Hepatocyte (in vitro differentiated cells): ENCODE data around the gene PROC. TPM values are rescaled to one million over a fixed set of nuclear protein-coding genes. Genes with fewer than 3 reads are reported as not detected.

Source experiments
- DNase-seq: peaks from one replicate; pipeline ENCODE4 v3.0.0-alpha.2; 2016; ENCODE audit warnings: low spot score
- H2AFZ ChIP-seq: fragments of 200-600 bp; sonication (generic); 2 replicates; pipeline ENCODE4 v1.6.0; 2016; ENCODE audit warnings: antibody characterized with exemption, mild to moderate bottlenecking
- H3K27ac ChIP-seq: fragments of 200-600 bp; sonication (generic); 2 replicates; pipeline ENCODE4 v1.5.1; 2016; ENCODE audit warnings: mild to moderate bottlenecking
- H3K27me3 ChIP-seq: fragments of 200-600 bp; sonication (generic); 2 replicates; pipeline ENCODE4 v1.6.1; 2016
- H3K36me3 ChIP-seq: fragments of 200-600 bp; sonication (generic); replicated peaks from 2 replicates; pipeline ENCODE4 v1.5.1; 2016; ENCODE audit warnings: low read depth; ENCODE audit not compliant: insufficient read depth
- H3K4me1 ChIP-seq: fragments of 200-600 bp; sonication (generic); 2 replicates; pipeline ENCODE4 v1.5.1; 2016; ENCODE audit warnings: mild to moderate bottlenecking, moderate library complexity; ENCODE audit not compliant: insufficient read depth
- H3K4me2 ChIP-seq: fragments of 200-600 bp; sonication (generic); 2 replicates; pipeline ENCODE4 v1.6.0; 2016
- H3K4me3 ChIP-seq: fragments of 200-600 bp; sonication (generic); 2 replicates; pipeline ENCODE4 v1.5.1; 2016; ENCODE audit warnings: mild to moderate bottlenecking
- H3K79me2 ChIP-seq: fragments of 200-600 bp; sonication (generic); 2 replicates; pipeline ENCODE4 v1.6.0; 2017; ENCODE audit warnings: mild to moderate bottlenecking
- H3K9me2 ChIP-seq: fragments of 200-600 bp; sonication (generic); replicated peaks from 2 replicates; pipeline ENCODE4 v1.6.0; 2017; ENCODE audit warnings: mild to moderate bottlenecking; ENCODE audit not compliant: insufficient read depth
- H3K9me3 ChIP-seq: fragments of 200-600 bp; sonication (generic); 2 replicates; pipeline ENCODE4 v1.5.1; 2016; ENCODE audit warnings: low read depth, mild to moderate bottlenecking
- H4K20me1 ChIP-seq: fragments of 200-600 bp; sonication (generic); 2 replicates; pipeline ENCODE4 v1.6.0; 2016; ENCODE audit warnings: mild to moderate bottlenecking; ENCODE audit not compliant: insufficient read depth, poor library complexity, severe bottlenecking
- EZH2 ChIP-seq: fragments of 200-600 bp; sonication (generic); IDR thresholded peaks from 2 replicates; pipeline ENCODE4 v1.6.1; 2016; ENCODE audit warnings: antibody characterized with exemption, mild to moderate bottlenecking, borderline replicate concordance
- EZH2phosphoT487 ChIP-seq: fragments of 200-600 bp; sonication (generic); IDR thresholded peaks from one replicate; pipeline ENCODE4 v1.6.1; 2018; ENCODE audit warnings: antibody characterized with exemption, mild to moderate bottlenecking, low read depth, moderate library complexity; ENCODE audit not compliant: unreplicated experiment, severe bottlenecking
- WGBS: methylation state at CpG from one replicate; pipeline ENCODE4 v1.1.6; 2016; ENCODE audit warnings: low lambda C conversion rate; ENCODE audit errors: missing lambda C conversion rate; 5-methylcytosine and 5-hydroxymethylcytosine counted together
- polyA plus RNA-seq: library from polyadenylated mRNA; unstranded; fragments of >200 nt; fragmentation: Nextera tagmentation; extraction: Ambion mirVana; gene quantifications from 2 replicates; pipeline ENCODE4 v1.2.1, GENCODE V29; 2016
- total RNA-seq: library from RNA; depleted of rRNA; stranded (reverse); fragments of >200 nt; gene quantifications from 2 replicates; pipeline ENCODE4 v1.2.3, GENCODE V29; 2014
- TF ChIP-seq, protein P1 (sequence below): fragments of 200-600 bp; sonication (generic); IDR thresholded peaks from 2 replicates; pipeline ENCODE4 v1.5.1; 2016; ENCODE audit warnings: antibody characterized with exemption, mild to moderate bottlenecking; ENCODE audit not compliant: poor library complexity

PROC gene
- total and polyA plus RNA-seq, 2 experiments from 2014 or later: 42.6 to 70.2 TPM

DNA sequence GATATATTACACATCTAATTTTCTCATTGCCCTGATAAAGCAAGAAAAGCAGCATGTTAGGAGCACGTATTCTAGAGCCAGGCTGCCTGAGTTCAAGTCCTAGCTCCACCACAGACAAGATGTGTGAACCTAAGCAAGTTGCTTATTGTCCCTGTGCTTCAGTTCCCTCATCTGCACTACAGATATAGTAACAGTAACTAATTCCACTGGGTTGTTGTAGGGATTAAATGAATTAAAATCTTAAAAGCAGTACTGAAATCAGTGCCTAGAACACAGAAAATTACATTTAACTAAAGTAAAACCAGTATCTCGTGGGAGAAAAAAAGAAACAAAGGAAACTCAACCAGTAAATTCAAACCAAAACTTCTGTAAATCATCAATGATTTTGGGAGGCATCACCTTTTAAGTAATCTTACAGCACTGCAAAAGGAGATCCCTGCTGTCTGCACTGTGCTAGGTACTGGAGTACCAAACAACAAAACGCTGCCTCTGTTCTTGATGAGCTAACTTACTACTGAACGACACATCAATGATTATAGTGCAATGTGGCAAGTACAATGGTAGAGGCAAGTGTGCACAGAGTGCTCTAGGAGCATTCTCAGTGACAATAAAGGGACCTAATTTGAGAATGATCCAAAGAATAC lies 38.4 kb upstream of the PROC start:
- Histone ChIP-seq H3K79me2 (peaks cover 100% of the 10 kb centered on the region), H3K9me2 (no peaks in the 10 kb centered on the region), H3K4me3 (no peak overlapping the region), H4K20me1 (peaks cover 43% of the 10 kb centered on the region), H3K4me2 (no peak overlapping the region), H3K36me3 (no peaks in the 10 kb centered on the region), H3K27me3 (no peaks in the 10 kb centered on the region), H3K4me1 (no peaks in the 10 kb centered on the region), H3K27ac (no peak overlapping the region), H3K9me3 (no peaks in the 10 kb centered on the region), H2AFZ (no peak overlapping the region)
- TF ChIP-seq EZH2phosphoT487 (no peak), EZH2 (no peak)
- TF ChIP-seq, protein P1, sequence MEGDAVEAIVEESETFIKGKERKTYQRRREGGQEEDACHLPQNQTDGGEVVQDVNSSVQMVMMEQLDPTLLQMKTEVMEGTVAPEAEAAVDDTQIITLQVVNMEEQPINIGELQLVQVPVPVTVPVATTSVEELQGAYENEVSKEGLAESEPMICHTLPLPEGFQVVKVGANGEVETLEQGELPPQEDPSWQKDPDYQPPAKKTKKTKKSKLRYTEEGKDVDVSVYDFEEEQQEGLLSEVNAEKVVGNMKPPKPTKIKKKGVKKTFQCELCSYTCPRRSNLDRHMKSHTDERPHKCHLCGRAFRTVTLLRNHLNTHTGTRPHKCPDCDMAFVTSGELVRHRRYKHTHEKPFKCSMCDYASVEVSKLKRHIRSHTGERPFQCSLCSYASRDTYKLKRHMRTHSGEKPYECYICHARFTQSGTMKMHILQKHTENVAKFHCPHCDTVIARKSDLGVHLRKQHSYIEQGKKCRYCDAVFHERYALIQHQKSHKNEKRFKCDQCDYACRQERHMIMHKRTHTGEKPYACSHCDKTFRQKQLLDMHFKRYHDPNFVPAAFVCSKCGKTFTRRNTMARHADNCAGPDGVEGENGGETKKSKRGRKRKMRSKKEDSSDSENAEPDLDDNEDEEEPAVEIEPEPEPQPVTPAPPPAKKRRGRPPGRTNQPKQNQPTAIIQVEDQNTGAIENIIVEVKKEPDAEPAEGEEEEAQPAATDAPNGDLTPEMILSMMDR: no peak
- DNase-seq: no peak
- WGBS: 82% methylated on average over 4 of the region's 4 CpGs

DNA sequence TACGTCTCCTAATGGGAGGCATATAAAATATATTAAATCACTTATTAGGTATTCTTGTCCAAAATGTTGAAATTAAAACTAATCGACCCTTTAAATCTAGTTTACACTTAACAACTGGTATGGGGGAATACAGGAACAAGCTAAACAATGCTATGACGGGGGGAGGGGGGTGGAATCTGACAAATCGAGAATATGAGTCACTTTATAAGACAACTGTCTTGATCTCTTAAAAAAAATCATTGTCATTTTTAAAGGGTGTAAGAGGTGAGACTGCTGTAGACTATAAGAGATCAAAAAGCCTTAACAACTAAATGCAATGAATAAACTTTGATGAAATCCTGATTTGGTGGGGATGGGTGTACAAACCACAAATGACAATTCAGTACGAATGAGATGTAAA lies 36.5 kb upstream of the PROC start:
- H3K4me1 ChIP-seq: peaks cover 13% of the 10 kb centered on the region
- no peak for DNase-seq
- H3K36me3 ChIP-seq: no peaks in the 10 kb centered on the region
- TF ChIP-seq EZH2 (no peak), EZH2phosphoT487 (no peak)
- TF ChIP-seq, protein P1: no peak
- no peak overlapping the region for H3K4me3 ChIP-seq
- H3K27me3 ChIP-seq: no peaks in the 10 kb centered on the region
- H3K79me2 ChIP-seq: peaks cover 100% of the 10 kb centered on the region
- no peak overlapping the region for H3K4me2 ChIP-seq
- H2AFZ ChIP-seq: no peak overlapping the region
- no peaks in the 10 kb centered on the region for H3K9me3 ChIP-seq
- 89% methylated on average over 4 of the region's 5 CpGs for WGBS
- no peaks in the 10 kb centered on the region for H3K9me2 ChIP-seq
- peaks cover 62% of the 10 kb centered on the region for H4K20me1 ChIP-seq
- H3K27ac ChIP-seq: no peak overlapping the region

DNA sequence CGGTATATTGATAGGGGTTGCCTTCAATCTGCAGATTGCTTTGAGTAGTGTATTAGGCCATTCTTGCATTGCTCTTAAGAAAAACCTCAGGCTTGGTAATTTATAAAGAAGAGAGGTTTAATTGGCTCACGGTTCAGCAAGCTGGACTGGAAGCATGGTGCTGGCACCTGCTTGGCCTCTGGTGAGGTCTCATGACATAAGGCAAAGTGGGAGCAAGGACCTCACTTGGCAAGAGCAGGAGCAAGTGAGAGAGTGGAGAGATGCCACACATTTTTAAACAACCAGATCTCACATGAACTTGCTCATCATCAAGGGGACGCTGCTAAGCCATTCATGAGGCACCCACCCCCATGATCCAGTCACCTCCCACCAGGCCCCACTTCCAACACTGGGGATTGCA lies 35.4 kb upstream of the PROC start:
- peaks cover 64% of the 10 kb centered on the region for H4K20me1 ChIP-seq
- peaks cover 91% of the 10 kb centered on the region for H3K79me2 ChIP-seq
- H3K27me3 ChIP-seq: no peaks in the 10 kb centered on the region
- H3K9me3 ChIP-seq: no peaks in the 10 kb centered on the region
- TF ChIP-seq EZH2phosphoT487 (no peak), EZH2 (no peak)
- TF ChIP-seq, protein P1: no peak
- DNase-seq: no peak
- H3K4me3 ChIP-seq: no peak overlapping the region
- H3K27ac ChIP-seq: no peak overlapping the region
- H3K36me3 ChIP-seq: no peaks in the 10 kb centered on the region
- H3K4me2 ChIP-seq: no peak overlapping the region
- H3K9me2 ChIP-seq: no peaks in the 10 kb centered on the region
- WGBS: 88% methylated on average over 3 of the region's 3 CpGs
- peaks cover 13% of the 10 kb centered on the region for H3K4me1 ChIP-seq
- no peak overlapping the region for H2AFZ ChIP-seq

DNA sequence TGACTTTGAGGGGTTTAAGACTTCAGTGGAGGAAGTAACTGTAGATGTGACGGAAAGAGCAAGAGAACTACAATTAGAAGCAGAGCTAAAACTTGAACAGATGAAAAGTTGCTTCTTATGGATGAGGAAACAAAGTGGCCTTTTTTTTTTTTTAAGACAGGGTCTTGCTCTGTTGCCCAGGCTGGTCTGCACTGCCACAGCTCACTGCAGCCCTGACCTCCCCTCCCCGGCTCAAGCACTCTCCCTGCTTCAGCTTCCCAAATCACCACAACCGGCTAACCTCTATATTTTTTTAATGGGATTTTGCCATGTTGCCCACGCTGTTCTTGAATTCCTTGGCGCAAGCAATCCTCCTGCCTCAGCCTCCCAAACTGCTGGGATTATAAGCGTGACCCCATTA lies 33.7 kb upstream of the PROC start:
- Histone ChIP-seq H3K27ac (no peak overlapping the region), H3K4me2 (no peak overlapping the region), H3K79me2 (peaks cover 74% of the 10 kb centered on the region), H3K9me3 (no peaks in the 10 kb centered on the region), H2AFZ (no peak overlapping the region), H3K27me3 (no peaks in the 10 kb centered on the region), H3K9me2 (no peaks in the 10 kb centered on the region), H3K4me1 (peaks cover 26% of the 10 kb centered on the region), H4K20me1 (peaks cover 55% of the 10 kb centered on the region), H3K4me3 (no peak overlapping the region), H3K36me3 (no peaks in the 10 kb centered on the region)
- DNase-seq: no peak
- no peak for TF ChIP-seq EZH2
- TF ChIP-seq, protein P1: no peak
- TF ChIP-seq EZH2phosphoT487: no peak
- 97% methylated on average over 6 of the region's 6 CpGs for WGBS
